ENCODE results near the gene DENND5A. TPM values are rescaled to one million over a fixed set of nuclear protein-coding genes. Genes with fewer than 3 reads are reported as not detected.
"Not testable (repeated sequence)": the region's sequence is repeated elsewhere in the genome, so short reads cannot be mapped to it uniquely, and the experiment has no call there.

DENND5A gene
- total RNA-seq, 1 donor: 152 TPM

- TF ChIP-seq CTCF (IDR thresholded peaks at IDR 0.05; ENCODE audit: insufficient read depth, low read depth, low read length): no peak
- peak; percentile 70 for DNase-seq (ENCODE audit: low read depth)
- H3K4me3 ChIP-seq (ENCODE audit: low read depth, low read length): no peak overlapping the region
These were observed 50.4 kb downstream of the DENND5A start for GRCh38 chr11:9214765-9215164.

- H3K4me3 ChIP-seq (ENCODE audit: low read depth, low read length): no peak overlapping the region
- TF ChIP-seq CTCF (IDR thresholded peaks at IDR 0.05; ENCODE audit: insufficient read depth, low read depth, low read length): no peak
- no peak for DNase-seq (ENCODE audit: low read depth)
These were observed 53.8 kb downstream of the DENND5A start for GRCh38 chr11:9211322-9211721.

- no peak overlapping the region for H3K4me3 ChIP-seq (ENCODE audit: low read depth, low read length)
- DNase-seq (ENCODE audit: low read depth): peak; percentile 61
- TF ChIP-seq CTCF (IDR thresholded peaks at IDR 0.05; ENCODE audit: insufficient read depth, low read depth, low read length): no peak
These were observed 54.2 kb downstream of the DENND5A start for GRCh38 chr11:9210922-9211320.

- no peak for TF ChIP-seq CTCF (IDR thresholded peaks at IDR 0.05; ENCODE audit: insufficient read depth, low read depth, low read length)
- DNase-seq (ENCODE audit: low read depth): no peak
- no peak overlapping the region for H3K4me3 ChIP-seq (ENCODE audit: low read depth, low read length)
These were observed 54.8 kb downstream of the DENND5A start for GRCh38 chr11:9210224-9210921.

GRCh38 chr11:9209604-9210003 is 55.5 kb downstream of the DENND5A start:
- H3K4me3 ChIP-seq (ENCODE audit: low read depth, low read length); DNase-seq (ENCODE audit: low read depth): not testable (repeated sequence)

GRCh38 chr11:9208726-9209501 is 56.2 kb downstream of the DENND5A start:
- DNase-seq (ENCODE audit: low read depth): no peak
- TF ChIP-seq CTCF (IDR thresholded peaks at IDR 0.05; ENCODE audit: insufficient read depth, low read depth, low read length): no peak
- no peak overlapping the region for H3K4me3 ChIP-seq (ENCODE audit: low read depth, low read length)

- TF ChIP-seq CTCF (IDR thresholded peaks at IDR 0.05; ENCODE audit: insufficient read depth, low read depth, low read length): no peak
- no peak overlapping the region for H3K4me3 ChIP-seq (ENCODE audit: low read depth, low read length)
- no peak for DNase-seq (ENCODE audit: low read depth)
These were observed 57.9 kb downstream of the DENND5A start for GRCh38 chr11:9207229-9207628.

All from fibroblast of villous mesenchyme (primary cell).